CMK (cell line): ENCODE measurements around the gene TXK.

ENCODE experiments used
- DNase-seq: peaks from one replicate; pipeline ENCODE4 v3.0.0-alpha.2; 2010; ENCODE audit warnings: low read depth

TXK gene

DNA sequence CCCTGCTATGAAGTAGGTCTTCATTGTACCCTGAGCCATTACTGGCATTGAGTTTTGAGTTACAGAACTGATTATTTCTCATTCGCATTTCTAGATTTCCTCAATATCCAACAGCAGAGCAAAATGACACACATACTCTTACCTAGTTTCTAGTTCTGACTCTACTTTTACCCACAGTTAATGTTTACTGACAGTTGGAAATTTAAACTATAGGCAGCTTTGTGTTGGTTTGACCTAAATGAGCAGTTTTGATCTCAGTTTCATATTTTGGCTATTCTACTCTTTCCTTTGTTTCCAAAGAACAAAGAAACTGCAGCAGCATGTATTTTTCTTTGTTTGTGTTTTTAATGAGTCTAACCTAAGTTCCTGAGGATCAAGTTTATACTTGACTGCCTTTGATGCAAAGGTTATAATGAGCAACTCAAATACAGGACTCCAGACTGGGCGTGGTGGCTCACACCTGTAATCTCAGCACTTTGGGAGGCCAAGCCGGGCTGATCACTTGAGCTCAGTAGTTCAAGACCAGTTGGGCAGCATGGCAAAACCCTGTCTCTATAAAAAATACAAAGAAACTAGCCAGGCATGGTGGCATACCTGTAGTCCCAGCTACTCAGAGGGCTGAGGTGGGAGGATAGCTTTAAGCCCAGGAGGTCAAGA, 30.4 kb downstream of the TXK start:
- no peak for DNase-seq

DNA sequence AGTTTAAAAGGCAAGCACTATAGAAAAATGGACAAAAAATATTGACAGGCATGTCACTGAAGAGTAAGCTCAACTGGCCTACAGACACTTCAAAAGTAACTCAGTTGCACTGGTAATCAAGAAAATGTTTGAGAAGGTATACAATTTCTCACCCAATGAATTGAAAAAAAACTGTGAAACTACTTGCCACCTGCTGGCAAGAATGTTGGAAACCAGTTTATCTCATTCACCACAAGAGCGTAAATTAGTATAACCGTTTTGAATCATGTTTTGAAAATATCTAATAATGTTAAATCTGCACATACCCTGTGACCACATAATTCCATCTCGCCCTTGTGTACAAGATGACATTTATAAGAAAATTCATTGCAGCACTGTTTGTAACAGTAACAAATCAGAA, 31.7 kb downstream of the TXK start:
- no peak for DNase-seq

DNA sequence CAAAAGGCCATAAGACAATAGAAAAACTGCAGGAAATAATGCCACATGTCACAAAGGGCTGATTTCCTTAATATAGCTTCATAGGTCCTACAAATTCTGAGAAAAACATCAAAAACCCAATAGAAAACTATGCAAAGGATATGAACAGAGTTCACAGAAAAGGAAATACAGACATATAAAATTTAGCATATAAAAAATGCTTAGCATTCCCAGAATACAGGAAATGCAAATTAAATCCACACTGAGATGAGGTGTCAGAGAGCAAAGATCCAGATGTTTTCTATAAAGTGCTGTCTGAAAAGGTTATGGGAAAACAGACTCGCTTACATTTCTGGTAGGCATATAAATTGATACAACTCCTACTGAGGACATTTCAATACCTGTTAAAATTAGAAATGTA, 33.8 kb downstream of the TXK start:
- DNase-seq: no peak

DNA sequence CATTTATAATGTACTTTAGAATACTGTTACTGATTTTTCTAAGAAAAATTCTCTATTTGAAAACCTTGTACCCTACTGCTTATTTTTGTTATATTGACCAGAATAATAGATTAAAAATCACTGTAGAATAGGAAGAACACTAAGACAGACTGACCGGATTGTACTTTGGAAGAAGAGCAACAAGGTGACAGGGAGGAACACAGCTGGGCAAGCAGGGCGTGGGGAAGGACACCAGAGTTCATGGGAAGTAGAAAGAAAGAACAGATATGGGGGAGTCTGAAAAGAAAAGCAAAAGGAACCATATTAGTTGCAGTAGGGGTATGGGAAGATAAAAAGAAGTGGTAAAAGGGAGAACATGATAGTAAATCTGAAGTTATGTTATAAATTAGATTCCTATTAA, 38.6 kb downstream of the TXK start:
- no peak for DNase-seq

- DNase-seq: no peak
Measured at GRCh38 chr4:48093991-48094416, 40.0 kb downstream of the TXK start.

GRCh38 chr4:48090621-48091020, 43.4 kb downstream of the TXK start:
- no peak for DNase-seq

DNA sequence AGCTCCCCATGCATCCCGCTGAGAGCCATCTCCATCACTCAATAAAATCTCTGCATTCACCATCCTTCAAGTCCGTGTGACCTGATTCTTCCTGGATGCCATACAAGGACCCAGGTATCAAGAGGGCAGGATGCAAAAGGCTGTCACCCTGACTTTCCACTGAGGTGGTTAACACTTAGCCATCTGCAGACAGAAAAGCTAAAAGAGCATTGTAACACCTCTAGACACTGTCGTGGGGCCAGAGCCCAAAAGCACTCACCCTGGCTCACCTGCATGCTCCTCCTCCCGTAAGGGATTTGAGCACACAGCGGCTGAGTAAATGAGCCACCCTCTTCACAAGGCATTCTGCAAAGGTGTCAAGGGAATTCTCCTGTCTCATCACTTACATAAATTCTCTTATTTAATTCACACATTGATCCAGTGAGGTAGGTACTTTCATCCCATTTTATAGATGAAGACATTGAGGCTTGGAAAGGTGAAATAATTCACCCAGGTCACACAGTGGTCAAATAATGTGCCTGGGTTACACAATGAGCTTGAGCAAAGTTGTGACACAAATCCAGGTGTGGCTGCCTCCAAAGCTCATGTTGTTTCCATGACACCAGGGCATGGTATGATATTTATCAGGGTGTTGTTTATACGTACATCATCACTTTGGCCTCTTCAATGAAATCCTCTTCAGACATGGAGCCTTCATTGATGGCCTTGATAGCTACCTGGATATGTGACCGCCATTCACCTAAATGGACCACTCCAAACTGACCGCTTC, 48.0 kb downstream of the TXK start:
- no peak for DNase-seq

- no peak for DNase-seq
Measured at GRCh38 chr4:48082956-48083355, 51.1 kb downstream of the TXK start.

GRCh38 chr4:48081196-48081595, 52.9 kb downstream of the TXK start:
- DNase-seq: no peak

GRCh38 chr4:48079972-48080391, 54.1 kb downstream of the TXK start:
- DNase-seq: no peak

DNA sequence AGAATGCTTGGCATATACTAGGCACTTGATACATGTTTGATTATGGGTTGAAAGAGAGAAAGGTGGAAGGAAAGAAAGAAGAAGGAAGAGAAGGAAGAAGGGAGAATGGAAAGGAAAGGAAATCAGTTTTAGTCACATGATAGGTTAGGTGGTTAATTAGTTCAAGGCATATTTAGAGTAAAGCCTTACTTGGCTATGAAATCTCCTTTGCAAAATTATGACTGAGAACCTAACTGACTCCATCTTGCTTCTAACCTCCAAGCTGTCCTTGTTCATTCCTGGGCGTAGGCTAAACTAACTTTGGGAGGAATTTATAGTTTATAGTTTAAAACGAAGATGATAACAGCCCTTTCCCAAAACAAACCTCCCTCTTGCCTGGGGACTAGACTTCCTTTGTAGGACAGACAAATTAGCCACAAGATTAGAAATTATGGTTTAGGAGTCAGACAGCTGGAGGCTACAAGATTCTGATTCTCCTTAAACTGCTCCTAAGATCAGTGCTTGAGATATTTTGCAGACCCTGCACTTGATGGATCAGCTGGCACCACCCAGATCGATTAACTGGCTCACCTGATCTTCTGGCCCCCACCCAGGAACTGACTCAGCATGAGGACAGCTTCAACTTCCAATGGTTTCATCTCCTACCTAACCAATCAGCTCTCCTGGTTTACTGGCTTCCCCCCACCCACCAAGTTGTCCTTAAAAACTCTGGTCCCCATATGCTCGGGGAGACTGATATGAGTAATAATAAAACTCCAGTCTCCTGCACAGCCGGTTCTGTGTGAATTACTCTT, 55.0 kb downstream of the TXK start:
- no peak for DNase-seq

DNA sequence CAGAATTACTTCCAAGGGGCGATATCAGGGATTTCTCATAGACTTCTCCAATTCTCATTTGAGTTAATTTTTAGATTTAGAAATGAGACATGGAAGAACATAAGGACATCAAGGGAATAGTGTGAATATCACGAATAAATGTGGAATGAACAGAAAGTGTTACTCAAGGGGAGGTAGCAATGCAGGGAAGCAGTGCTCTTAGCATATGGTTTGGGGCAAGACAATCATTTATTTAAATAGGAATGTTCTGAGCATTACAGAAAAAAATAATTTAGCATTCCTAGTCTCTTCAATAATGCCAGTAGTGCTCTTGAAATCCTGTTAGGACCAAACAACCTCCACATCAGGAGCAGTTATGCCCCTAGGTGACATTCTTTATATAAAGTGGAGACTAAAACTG, 55.6 kb downstream of the TXK start:
- DNase-seq: no peak

GRCh38 chr4:48074657-48075056, 59.4 kb downstream of the TXK start:
- no peak for DNase-seq

- DNase-seq: no peak
Measured at GRCh38 chr4:48073567-48074103, 60.4 kb downstream of the TXK start.

DNA sequence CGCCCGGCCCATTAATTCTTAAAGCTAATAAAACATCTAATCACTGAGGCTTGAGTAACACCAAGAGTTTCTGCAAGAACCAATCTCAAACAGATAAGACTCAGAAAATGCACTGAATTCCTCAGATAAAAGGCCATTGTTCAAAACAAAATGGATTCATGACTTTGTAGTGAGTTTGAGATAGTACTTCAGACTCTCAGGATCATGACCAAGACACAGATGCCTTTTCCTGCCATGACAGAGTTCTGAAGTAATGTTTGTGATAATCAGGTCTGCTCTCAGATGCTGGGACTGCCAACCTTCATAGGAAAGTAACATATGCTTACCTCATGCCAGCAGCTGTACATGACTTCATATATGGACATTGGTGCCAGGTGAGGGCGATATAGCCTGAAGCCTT, 62.9 kb downstream of the TXK start:
- DNase-seq: no peak

GRCh38 chr4:48069026-48069425, 65.0 kb downstream of the TXK start:
- no peak for DNase-seq

GRCh38 chr4:48068182-48068581, 65.9 kb downstream of the TXK start:
- DNase-seq: no peak

DNA sequence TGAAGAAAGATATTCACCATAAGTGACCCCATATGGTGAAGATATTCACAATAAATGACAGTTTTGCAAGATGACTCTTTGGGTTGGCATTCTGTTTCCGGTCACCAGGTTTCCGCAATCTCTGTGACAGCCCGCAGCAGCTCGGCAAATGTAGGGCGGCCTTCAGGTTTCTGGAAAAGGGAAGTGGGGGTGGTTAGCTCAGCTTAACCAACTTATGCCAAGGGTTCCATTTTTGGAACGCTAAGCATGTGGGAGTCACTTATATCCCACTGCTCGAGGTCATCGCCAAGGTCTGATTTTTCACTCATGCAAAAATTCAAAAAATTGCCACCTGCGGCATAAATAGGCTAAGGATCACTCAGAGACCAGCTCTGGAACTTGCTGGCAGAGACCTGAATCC, 66.5 kb downstream of the TXK start:
- DNase-seq: no peak

GRCh38 chr4:48065587-48066052, 68.4 kb downstream of the TXK start:
- DNase-seq: no peak

DNA sequence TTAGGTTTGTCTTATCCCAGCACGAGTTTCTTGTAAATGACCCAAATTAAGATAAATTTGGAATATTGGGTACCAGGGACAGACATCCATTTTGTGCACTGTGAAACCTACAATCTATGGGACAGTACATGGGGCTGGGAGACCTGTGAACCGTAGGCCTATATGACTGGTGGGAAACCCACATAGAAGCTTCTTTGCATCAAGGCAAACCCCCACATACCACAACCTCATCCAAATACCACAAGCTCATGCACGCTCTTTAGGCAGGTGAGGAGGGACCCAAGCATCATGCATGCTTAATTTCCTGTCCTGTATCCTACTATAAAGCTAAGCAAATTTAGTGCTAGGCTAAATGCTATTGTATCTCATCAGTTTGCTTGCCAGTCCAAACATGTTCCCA, 69.7 kb downstream of the TXK start:
- no peak for DNase-seq

DNA sequence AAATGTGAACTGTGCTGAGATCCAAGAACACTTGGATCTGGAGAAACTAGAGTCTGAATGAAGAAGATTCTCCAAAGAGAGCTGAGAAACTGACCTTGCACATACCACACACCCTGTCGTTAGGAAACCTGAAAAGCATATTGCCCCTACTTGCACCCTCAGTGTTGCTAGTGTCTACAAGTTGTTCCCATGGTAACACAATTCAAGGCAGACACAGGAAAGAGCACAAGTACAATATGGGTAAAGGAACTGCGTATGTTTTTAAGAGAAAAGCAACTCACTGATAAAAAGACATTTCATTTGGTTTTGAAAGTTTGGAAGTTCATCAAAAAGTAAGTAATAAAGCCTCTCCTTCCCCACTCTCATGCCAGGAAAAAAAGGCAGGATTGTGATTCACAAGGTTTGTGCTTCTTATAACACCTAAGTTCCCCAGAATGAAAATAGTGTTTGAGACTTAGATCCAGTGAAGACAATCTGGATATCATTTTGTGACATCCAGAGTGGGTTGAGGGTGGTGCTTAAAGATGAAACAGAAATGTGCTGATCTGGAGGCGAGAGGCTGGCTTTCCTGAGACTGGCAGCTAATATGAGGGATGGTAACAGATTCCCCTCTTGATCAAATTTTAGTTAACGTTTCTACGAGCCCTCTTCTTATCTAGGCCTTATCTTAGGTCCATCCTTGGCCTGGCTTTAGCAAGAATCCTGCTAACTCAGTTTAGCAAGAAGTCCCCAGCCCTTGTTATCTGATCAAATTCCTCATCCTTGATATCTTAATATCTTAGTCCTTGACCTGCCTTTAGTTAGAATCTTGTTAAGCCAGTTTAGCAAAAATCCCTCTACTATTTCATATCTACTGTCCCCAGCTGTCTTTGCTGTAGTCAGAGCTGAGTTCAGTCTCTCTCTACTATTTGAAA, 75.2 kb downstream of the TXK start:
- no peak for DNase-seq

- no peak for DNase-seq
Measured at GRCh38 chr4:48051078-48051477, 83.0 kb downstream of the TXK start.
